Sigmoid colon (tissue), 4 donors: Measurements from ENCODE around the gene ZDHHC9.

Source experiments
- POLR2A ChIP-seq, 2 donors: fragments of 450-650 bp; IDR thresholded peaks; one replicate each; pipeline ENCODE4 v1.6.1; 2016; ENCODE audit warnings: antibody characterized with exemption in 2 of 2, mild to moderate bottlenecking in 2 of 2, moderate library complexity in 2 of 2
- POLR2AphosphoS5 ChIP-seq, 4 donors: sonication (generic); formaldehyde crosslinking; IDR thresholded peaks; one replicate each; pipeline ENCODE4 v1.6.1; 2017; ENCODE audit warnings: antibody characterized with exemption in 4 of 4
- TF ChIP-seq, protein P1 (sequence below), 4 experiments: fragments of 450-650 bp in 3 of 4; fragments of 200-600 bp in 1 of 4; IDR thresholded peaks; one replicate each; pipeline ENCODE4 v1.5.1; 2016 to 2019; ENCODE audit warnings: antibody characterized with exemption in 4 of 4, mild to moderate bottlenecking in 3 of 4, moderate library complexity in 2 of 4

DNA sequence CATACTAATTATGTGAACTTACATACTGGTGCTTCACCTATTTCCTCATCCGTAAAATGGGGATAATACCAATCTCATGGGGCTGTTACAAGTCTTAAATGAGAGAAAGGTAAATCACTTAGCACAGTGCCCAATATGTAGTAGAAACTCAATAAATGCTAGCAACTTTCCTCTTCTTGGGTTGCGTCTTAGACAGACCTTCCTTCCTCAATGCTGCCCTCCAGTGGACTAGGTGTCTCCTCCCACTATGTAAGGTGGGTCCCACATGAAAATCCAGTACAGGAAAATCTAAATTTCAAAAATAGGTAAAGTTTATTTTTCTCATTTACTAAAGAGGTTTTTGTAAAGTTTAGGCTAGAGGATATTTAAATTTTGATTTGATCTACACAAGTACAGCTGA, 20.6 kb downstream of the ZDHHC9 start:
- TF ChIP-seq, protein P1, sequence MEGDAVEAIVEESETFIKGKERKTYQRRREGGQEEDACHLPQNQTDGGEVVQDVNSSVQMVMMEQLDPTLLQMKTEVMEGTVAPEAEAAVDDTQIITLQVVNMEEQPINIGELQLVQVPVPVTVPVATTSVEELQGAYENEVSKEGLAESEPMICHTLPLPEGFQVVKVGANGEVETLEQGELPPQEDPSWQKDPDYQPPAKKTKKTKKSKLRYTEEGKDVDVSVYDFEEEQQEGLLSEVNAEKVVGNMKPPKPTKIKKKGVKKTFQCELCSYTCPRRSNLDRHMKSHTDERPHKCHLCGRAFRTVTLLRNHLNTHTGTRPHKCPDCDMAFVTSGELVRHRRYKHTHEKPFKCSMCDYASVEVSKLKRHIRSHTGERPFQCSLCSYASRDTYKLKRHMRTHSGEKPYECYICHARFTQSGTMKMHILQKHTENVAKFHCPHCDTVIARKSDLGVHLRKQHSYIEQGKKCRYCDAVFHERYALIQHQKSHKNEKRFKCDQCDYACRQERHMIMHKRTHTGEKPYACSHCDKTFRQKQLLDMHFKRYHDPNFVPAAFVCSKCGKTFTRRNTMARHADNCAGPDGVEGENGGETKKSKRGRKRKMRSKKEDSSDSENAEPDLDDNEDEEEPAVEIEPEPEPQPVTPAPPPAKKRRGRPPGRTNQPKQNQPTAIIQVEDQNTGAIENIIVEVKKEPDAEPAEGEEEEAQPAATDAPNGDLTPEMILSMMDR (IDR thresholded peaks at IDR 0.05), result peak in 1 of 4 experiments; percentile 18
- TF ChIP-seq POLR2A (IDR thresholded peaks at IDR 0.05) (no peak), POLR2AphosphoS5 (IDR thresholded peaks at IDR 0.05) (no peak)
